HPDE6-E6E7 (cell line): ENCODE results near the gene ALAD.
"Not testable (repeated sequence)": the region's sequence is repeated elsewhere in the genome, so short reads cannot be mapped to it uniquely, and the experiment has no call there.

Source experiments
- DNase-seq: peaks from one replicate; pipeline ENCODE4 v3.0.0; 2011; ENCODE audit warnings: missing footprints; ENCODE audit errors: extremely low spot score

The ALAD gene

DNA sequence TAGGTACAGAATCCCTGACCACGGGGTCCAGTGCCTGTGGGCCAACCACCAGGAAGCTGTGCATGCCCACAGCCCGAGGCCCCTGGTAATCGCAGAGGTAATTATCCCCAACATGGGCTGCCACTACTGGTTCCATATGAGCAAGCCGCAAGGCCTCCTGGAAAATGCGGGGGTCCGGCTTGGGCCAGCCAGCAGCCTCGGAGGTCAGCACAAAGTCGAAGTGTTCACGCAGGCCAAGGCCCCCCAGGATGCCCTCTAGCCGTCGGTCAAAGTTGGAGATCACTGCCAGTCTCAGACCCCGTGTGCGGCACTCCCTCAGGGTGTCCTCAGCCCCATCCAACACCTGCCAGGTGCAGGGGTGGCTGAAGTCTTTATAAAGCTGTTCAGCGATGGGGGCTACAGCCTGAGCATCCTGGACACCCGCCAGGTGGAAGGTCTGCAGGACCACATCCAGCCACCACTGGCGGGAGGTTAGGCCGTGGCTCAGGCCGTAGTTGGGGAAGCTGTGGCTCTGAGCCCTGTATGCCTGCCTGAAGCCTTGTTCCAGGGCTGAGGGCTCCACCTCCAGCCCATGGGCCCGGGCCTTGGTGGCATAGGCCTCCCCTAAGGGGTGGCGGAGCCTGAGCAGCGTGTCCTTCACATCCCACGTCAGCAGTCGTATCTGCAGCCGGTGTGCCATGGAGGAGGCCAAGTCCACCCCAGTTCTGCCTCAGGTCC, 27.2 kb downstream of the ALAD start:
- DNase-seq: no peak

DNA sequence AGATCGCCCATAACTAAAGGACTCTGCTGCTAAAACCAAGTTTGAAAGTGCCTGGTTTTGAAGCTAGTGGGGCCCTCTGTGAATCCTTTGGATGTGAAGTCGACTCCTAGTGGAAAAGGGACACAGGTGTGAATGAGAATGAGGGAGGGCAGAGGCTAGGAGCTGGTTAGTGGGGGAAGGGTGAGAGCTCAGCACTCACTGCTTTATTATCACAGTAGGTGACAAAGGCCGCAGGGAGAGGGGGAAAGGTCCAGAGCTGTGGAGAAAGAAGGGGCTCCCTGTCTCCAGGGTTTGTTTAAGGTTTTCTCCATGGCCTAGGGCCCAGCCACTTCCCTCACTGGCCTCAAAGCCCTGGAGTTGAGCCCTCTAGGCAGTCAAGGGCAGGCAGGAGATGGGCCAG, 27.8 kb downstream of the ALAD start:
- DNase-seq: no peak

DNA sequence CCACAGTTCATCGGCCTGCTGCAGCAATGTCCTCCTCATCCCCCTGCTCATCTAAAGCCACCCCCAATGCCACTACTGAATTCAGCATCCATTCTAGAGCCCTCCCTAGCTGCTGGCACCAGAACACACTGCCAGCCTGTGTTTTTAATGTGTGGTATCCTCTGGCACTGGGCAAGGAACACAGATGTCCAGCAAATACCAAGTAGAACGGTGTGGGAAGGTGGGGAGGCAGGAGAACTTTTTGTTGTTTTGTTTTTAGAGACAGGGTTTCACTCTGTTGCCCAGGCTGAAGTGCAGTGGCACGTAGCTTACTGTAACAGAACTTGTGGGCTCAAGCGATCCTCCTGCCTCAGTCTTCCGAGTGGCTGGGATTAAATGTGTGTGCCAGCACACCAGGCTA, 29.0 kb downstream of the ALAD start:
- DNase-seq: no peak

DNA sequence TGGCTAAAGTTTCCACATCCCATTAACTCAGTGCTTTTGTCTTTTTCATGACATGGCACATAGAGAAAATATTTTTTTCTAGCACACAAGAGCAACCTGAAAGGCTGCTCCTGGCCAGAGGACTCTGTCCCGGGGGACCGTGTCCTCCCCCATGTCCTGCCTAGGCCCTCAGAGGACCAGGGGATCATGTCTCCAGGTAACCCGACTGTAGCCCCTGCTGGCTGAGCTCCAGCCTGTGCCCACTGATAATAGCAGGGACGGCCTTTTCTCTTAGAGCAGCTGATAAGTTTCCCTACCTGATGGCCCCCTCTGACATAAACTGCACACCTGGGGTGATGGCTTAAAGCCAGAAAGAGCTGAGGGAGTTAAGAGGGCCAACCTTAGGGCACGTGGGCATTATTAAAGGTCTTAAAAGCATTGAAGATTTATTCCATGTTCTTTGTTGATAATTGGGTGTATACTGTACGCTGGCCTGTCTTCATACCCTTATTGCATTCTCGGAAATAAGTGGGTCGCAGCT, 30.2 kb downstream of the ALAD start:
- no peak for DNase-seq

DNA sequence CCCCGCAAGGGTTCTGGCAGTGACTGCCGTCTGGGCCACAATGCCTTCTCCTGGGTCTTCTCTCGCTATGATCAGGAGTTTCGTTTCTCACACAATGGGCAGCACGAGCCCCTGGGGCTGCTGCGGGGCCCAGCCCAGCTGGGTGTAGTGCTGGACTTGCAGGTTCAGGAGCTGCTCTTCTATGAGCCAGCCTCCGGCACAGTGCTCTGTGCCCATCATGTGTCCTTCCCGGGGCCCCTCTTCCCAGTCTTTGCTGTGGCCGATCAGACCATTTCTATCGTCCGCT, 31.3 kb downstream of the ALAD start:
- no peak for DNase-seq

DNA sequence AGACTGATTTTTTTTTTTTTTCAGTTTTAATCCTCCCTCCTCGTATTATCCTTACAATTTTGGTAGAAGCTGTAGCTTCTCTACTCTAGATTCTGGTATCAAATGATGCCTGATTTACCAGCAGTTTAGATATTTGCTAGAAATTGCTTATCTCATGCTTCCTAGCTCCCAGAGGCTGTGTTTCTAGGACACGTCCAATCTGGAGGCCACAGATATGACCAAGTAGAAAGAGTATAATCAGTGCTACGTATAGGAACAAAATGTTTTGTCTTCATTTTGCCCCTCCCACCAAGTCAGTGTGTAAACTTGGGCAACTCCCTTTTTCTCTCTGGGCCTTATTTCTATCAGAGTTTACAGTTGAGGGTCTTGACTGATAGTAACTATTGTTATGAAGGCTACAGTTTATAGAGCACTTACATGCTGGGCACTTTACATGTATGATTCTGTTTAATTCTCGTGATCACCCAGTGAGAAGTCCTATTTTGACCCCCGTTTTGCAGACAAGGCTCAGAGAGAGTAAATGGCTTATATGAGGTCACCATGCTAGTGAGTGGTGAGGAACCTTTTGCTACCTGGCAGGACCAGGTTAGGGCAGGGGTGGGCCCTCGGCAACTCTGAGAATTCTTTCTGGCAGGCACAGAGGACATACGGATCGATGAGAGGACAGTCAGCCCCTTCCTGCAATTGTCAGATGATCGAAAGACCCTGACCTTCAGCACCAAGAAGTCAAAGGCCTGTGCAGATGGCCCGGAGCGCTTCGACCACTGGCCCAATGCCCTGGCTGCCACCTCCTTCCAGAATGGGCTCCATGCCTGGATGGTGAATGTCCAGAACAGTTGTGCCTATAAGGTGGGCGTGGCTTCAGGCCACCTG, 31.9 kb downstream of the ALAD start:
- DNase-seq: no peak

DNA sequence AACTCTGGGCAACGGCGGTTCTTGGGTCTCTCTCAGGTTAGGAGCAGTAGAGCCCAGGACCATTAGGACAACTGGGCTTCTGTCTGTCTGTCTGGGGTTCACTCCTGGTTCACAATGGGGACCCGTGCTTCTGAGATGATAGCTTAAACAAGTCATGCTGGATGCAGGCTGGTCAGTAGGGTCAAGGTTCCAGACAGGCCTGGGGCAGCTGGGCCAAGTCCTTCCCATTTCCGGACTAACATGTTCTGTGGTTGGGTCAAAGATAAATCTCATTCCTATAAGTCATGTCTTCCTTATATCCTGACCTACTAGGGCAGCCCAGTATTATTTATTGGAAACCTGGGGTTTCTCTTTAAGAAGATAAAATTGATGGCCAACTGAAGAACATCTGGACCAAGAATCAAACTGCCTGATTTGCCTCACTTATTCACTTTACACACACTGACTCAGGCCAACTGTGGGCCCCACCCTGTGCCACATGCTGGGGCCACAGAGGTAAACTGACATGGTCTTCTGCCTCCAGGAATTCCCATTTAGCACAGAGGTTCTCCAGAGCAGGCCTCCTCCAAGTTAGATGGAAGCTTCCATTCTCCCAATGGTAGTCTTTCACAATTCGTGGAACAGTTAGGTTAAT, 32.6 kb downstream of the ALAD start:
- DNase-seq: no peak

DNA sequence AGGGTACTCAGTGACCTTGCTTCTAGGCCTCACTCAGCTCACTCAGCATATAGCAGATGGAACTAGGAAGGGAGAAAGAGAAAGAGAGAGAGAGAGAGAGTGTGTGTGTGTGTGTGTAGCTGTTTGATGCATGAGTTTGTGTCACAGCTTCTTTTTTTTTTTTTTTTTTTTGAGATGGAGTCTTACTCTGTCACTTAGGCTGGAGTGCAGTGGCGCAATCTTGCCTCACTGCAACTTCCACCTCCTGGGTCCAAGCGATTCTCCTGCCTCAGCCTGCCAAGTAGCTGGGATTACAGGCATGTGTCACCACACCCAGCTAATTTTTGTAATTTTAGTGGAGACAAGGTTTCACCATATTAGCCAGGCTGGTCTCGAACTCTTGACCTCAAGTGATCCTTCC, 35.4 kb downstream of the ALAD start:
- not testable (repeated sequence) for DNase-seq

DNA sequence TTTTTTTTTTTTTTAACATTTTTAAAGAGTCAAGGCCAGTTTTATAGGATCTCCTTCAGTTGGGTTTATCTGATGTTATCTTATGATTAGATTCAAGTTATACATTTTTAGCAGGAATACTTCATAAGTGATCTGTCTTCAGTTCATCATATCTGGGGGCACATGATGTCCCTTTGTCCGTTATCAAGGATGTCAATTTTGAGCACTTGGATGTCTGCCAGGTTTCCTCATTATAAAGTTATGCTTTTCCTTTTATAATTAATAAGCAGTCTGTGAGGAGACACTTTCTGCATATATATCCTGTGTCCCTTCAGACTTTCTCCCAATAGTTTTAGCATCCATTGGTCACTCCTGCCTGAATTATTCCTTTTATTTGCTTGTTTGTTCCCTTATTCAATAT, 36.1 kb downstream of the ALAD start:
- no peak for DNase-seq

DNA sequence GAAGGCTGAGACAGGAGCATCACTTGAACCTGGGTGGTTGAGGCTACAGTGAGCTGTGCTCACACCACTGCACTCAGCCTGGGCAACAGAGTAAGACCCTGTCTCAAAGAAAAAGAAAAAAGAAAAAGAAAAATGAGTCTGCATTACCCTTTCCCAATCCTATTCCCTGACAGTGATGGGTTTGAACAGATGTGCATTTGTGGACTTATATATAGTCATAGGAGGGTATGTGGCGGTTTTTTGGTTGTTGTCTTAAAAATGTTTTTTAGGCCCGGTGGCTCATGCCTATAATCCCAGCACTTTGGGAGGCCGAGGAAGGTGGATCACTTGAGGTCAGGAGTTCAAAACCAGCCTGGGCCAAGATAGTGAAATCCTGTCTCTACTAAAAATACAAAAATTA, 37.7 kb downstream of the ALAD start:
- no peak for DNase-seq

DNA sequence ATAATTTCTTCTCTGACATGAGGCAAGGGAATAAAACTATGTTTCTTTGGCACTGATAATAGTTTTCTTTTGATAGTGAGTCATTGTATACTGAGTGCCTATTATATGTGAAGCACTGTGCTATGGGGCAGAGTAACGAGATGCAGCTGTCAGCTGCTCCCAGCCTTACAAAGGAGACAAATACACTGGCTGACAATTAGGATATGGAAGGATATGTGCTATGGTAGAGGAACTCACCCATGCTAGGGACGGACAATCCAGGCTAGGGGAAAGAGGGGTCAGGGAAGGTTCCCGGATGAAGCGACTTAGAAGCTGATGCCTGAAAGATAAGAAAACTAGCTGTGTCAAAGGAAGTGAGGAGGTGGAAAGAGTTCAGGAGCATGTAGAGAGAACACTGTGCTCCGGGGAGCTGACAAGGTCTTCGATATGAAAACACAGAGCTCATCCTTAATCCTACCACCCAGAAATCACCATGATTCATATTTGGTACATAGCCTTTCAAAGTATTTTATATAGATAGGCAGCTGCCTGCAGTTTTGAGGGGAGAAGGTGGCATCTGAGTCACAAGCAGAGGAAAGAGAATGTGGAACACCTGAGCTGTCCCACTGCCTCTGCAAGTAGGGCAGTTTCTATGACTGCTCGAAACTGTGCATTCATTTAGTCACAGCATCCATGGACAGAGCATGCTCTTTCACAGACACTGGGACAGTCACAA, 39.6 kb downstream of the ALAD start:
- no peak for DNase-seq

DNA sequence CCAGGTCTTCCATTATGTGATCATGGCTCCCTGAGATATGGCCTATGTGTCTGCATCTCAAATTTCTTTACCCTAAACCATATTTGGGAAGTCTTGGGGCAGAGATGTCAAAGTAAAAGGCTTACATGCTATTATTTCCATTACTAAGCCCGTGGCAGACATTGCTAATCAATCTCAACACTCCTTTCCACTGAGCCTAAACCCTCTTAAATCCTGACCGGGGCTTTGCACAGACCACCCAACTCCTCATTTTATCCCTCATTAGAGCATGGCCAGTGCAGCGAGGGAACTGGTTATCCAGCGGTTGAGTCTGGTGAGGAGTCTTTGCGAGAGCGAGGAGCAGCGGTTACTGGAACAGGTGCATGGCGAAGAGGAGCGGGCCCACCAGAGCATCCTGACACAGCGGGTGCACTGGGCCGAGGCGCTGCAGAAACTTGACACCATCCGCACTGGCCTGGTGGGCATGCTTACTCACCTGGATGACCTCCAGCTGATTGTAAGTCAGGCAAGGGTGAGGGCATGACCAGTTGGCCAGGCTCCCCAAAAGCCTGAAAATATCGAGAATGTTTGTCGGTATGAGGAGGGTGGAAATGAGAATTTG, 40.7 kb downstream of the ALAD start:
- DNase-seq: no peak

DNA sequence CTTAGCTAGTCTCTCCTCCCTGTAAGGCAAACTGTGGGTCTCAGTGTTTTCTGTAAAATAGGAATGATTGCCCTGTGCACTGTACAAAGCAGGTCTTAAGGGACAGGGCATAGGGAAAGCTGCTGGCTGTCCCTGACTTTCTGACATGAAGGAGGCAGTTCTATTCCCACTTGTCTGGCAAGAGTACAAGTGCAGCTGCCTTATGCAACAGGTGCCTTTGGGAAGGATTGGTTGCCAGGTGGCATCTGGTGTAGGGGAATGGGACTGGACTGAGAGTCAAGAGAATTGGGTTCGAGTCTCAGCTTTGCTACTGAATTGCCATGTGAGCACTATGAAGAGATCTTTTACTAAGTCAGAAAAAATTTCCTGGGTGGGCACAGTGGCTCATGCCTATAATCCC, 41.7 kb downstream of the ALAD start:
- no peak for DNase-seq

DNA sequence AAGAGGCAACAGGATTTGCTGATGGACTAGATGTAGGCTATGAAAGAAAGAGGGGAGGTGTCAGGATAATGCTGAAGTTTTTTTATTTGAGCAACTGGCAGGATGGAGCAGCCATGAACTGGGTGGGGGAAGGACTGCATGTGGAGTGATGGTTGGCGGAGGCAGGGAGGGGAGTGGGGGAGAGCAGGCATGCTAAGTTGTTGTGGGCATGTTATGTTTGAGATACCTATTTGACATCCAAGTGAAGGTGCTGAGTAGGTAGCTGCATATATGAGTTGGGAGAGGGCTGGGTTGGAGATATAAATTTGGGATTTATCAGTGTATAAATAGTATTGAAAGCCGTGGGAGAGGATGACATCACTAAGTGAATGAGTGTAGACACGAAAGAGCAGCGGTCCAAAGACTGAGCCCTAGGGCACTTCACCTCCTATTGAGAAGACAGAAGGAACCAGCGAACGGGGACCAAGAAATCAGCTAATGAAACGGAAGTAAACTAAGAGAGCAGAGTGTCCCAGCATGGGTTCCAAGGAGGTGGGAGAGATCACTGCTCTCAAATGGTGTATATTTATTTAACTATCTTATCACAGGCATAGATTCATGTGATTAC, 44.3 kb downstream of the ALAD start:
- no peak for DNase-seq

DNA sequence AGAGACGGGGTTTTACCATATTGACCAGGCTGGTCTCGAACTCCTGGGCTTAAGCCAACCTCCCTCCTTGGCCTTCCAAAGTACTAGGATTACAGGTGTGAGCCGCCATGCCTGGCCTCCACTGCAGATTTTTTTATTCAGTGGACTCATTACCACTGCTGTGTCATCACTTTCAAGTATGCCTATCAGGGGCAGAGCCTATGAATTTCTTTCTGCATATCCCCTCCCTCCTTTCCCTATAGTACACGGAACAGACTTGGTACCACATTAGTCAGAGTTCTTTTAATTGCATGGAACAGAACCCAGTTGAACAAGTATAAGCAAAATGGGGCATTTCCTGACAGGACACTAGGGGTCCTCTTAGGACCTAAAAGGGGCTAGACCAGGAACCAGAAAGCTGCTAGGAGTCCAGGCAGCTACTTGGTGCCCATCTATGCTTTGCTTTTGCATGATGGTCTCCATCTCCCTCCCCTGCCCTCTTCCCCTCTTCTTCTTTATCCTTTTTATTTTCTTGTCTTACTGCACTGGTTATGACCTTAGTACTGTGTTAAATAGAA, 46.0 kb downstream of the ALAD start:
- no peak for DNase-seq

DNA sequence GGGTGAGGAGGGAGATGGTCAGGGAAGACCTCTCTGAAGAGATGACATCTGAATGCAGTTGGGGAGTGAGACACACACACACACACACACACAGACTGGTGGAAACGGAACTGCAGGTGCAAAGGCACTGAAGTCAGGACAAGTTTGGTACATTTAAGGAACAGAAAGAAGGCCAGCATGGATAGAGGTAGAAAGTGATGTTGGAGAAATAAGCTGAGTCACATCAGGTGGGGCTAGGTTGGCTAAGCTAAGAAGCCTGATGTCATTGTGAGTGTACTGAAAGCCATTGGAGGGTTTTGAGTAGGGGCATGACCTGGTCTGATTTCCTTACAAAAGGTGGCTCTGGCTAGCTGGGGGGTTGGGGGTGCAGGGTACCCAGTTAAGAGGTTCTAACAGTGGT, 48.7 kb downstream of the ALAD start:
- no peak for DNase-seq

DNA sequence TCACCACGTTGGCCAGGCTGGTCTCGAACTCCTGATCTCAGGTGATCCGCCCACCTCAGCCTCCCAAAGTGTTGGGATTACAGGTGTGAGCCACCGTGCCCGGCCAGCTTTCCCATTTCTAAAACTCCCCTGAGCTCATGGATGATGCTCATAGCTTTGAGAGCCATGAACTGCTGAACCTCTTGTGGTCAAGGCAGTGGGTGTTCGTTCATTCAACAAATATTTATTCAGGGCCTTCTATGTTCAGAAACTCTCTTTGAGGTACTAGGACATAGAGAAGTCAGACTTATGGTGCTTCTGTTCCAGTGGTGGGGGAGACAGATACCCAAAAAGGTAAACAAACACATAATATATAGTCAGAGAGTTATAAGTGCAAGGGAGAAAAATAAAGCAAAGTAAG, 49.1 kb downstream of the ALAD start:
- DNase-seq: no peak

DNA sequence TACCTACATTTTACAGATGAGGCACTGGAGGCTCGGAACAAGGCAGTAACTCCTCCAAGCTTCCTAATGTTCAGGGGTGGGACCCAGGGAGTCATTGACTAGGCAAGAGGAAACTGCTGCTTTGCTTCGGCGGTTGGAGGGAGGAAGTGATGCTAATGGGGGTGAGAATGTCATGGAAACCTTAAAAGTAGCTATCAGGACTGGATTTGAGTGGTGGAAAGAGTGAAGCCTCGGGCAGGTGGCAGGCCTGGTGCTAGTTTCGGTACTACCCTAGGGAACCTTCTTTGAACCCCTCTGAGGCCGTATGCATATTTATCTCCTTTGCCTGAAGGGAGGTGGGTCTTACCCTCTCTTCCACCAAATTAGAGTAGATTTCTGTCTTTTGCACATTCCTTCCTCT, 50.1 kb downstream of the ALAD start:
- DNase-seq: no peak

DNA sequence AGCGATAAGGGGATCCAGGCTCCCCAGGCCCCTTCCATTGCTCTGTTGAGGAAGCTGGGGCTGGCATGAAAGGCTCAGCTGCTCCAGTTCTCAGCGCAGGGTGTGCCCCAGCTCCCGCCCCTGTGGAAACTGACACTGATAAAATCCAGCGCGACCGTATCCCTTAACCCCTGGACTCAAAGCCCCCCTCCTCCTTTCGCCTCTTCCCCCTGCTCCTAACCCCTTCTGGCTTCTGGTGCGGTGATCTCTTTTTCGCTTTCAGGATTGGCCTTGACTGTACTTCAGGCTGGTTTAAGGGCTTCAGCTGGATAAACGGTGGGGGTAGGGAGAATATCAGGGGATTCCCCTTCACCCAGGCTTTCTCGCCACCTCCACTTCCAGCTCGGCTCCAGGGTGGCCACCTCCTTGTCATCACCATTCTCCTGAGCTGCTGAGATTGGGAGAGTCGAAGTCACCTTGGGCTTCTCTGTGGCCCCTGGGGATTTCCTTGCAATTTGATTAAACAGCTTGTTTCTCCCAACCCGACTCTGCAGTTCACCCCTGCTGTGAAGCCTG, 50.9 kb downstream of the ALAD start:
- no peak for DNase-seq

DNA sequence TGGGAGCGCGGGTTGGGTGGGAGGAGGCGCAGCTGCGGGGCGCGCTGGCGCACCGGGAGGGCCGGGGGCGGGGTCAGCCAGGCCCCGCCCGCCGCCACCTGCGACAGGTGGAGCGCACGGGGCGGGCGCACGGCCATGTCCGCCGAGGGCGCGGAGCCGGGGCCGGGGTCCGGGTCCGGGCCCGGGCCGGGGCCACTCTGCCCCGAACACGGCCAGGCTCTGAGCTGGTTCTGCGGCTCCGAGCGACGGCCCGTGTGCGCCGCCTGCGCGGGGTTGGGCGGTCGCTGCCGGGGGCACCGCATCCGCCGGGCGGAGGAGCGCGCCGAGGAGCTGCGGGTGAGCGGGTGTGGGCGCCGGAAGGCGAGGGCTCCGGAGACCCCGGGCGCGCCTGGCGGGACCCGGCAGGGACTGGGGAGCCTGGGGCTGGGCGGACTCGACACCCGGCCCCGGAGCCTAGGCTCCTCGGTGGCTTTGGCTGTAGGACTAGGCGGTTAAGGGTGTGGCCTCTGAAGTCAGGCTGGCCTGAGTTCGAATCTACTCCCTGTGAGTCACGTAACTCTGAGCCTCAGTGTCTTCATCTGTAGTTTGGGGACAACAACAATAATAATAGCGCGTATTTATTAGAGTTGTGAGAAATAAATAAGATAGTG, 51.5 kb downstream of the ALAD start, which contains the start of gene BSPRY:
BSPRY (plus strand) TSS at position 97 of the 650 bp plus-strand sequence; CDS start at position 136, 39 bp downstream.
- no peak for DNase-seq
